ENCODE results near the gene ELF1. TPM values are rescaled to one million over a fixed set of nuclear protein-coding genes. Genes with fewer than 3 reads are reported as not detected.

ELF1 gene
- total and polyA plus RNA-seq, 2 of the 8 experiments (the other 6 are each of a cell fraction or from before 2014, with no cell fraction given) = 5.6 to 18.2 TPM

- H3K79me2 ChIP-seq (ENCODE audit: control insufficient read depth in 1 of 2, insufficient read depth in 2 of 2, low read length in 2 of 2) = no peaks in the 10 kb centered on the region
- H4K91ac ChIP-seq (replicated peaks; ENCODE audit: insufficient read length, low read length) = no peak overlapping the region
- no peak overlapping the region for H3K14ac ChIP-seq (ENCODE audit: insufficient read length)
- no peaks in the 10 kb centered on the region for H3K27me3 ChIP-seq (replicated peaks in 1 of 4; ENCODE audit: control insufficient read depth in 3 of 4, extremely low read depth in 1 of 4, insufficient read depth in 3 of 4, low read length in 3 of 4)
- no peak overlapping the region for H2AFZ ChIP-seq (ENCODE audit: low read length)
- H2BK5ac ChIP-seq (ENCODE audit: low read depth, low read length) = no peak overlapping the region
- H2BK12ac ChIP-seq (ENCODE audit: low read depth, low read length) = no peak overlapping the region
- DNase-seq (ENCODE audit: low read depth in 1 of 2, low spot score in 2 of 2) (no peak), FAIRE-seq (no peak)
- no peak overlapping the region for H3K23ac ChIP-seq (ENCODE audit: insufficient read length)
- no peak overlapping the region for H3K4me3 ChIP-seq (ENCODE audit: extremely low read depth in 1 of 4, insufficient read depth in 2 of 4, low read depth in 3 of 4, low read length in 4 of 4)
- no peak overlapping the region for H2BK120ac ChIP-seq (replicated peaks; ENCODE audit: low read depth, low read length)
- POLR2A ChIA-PET (ENCODE audit: partially characterized antibody) = interaction anchor here (0.7 kb wide), 1 partner anchor 36 kb away, joined by 3 read pairs; no protein-coding TSS in a partner anchor
- no peak overlapping the region for H3K4me2 ChIP-seq (ENCODE audit: insufficient read depth in 1 of 2, low read depth in 2 of 2, low read length in 2 of 2)
- H3K36me3 ChIP-seq (ENCODE audit: control insufficient read depth in 2 of 4, insufficient read depth in 4 of 4, low read length in 3 of 4) = peaks cover 0 to 2% (median 0%) of the 10 kb centered on the region in 4 experiments; a peak in 1 of 8 replicates
- H2BK15ac ChIP-seq (ENCODE audit: low read length) = no peak overlapping the region
- H4K8ac ChIP-seq (ENCODE audit: extremely low read depth, insufficient read depth, low read length) = no peak overlapping the region
- H4K5ac ChIP-seq (ENCODE audit: insufficient read length, low read depth, low read length) = no peak overlapping the region
- no peak overlapping the region for H3K4ac ChIP-seq (replicated peaks; ENCODE audit: insufficient read length, low read depth, low read length)
- no peak overlapping the region for H3K18ac ChIP-seq (ENCODE audit: extremely low read depth, low read length)
- H3K4me1 ChIP-seq (replicated peaks in 1 of 4; ENCODE audit: control insufficient read depth in 3 of 4, insufficient read depth in 4 of 4, low read length in 3 of 4) = no peaks in the 10 kb centered on the region
- 86% methylated on average over 1 of the region's 1 CpG; no CpG with 5 or more reads in 1 of the 2 experiments for WGBS, 2 experiments (ENCODE audit: extremely low coverage in 1 of 2, insufficient coverage in 1 of 2, insufficient read length in 1 of 2, insufficient replicate concordance in 2 of 2, low coverage in 1 of 2, low lambda C conversion rate in 2 of 2, missing lambda C conversion rate in 1 of 2)
- H3K79me1 ChIP-seq (ENCODE audit: low read depth, low read length) = no peaks in the 10 kb centered on the region
- no peak overlapping the region for H3K27ac ChIP-seq (ENCODE audit: low read depth, low read length)
- no peaks in the 10 kb centered on the region for H3K9me3 ChIP-seq (ENCODE audit: insufficient read depth in 2 of 2, low read depth in 1 of 2, low read length in 1 of 2)
- CTCF ChIA-PET (ENCODE audit: partially characterized antibody) = interaction anchor here (0.9 to 2.7 kb wide), 4 partner anchors 9 to 12 kb away, joined by 4 to 13 read pairs (median 6); no protein-coding TSS in a partner anchor
- H3K9ac ChIP-seq (replicated peaks in 1 of 4; ENCODE audit: extremely low read depth in 1 of 4, low read depth in 3 of 4, low read length in 3 of 4) = 0 out of 7 replicates have a peak overlapping the region, but pooled peaks of 1 of the 4 experiments have one; percentile 6
- no peaks in the 10 kb centered on the region for H3K23me2 ChIP-seq (ENCODE audit: low read depth, low read length)
- no peak overlapping the region for H3K56ac ChIP-seq (replicated peaks; ENCODE audit: insufficient read length, low read depth, low read length)
- no peak overlapping the region for H2AK5ac ChIP-seq (ENCODE audit: low read depth, low read length)
- TF ChIP-seq USF2 (IDR thresholded peaks at IDR 0.05; ENCODE audit: low read length) (no peak), GTF2F1 (IDR thresholded peaks at IDR 0.05; ENCODE audit: borderline replicate concordance, low read depth, low read length) (no peak), JUND (IDR thresholded peaks at IDR 0.05; ENCODE audit: low read length) (no peak), TAF1 (IDR thresholded peaks at IDR 0.05; ENCODE audit: low read depth, low read length) (no peak)
- no peak overlapping the region for H2BK20ac ChIP-seq (ENCODE audit: low read length)
- H4K20me1 ChIP-seq (replicated peaks in 1 of 2; ENCODE audit: control insufficient read depth in 1 of 2, insufficient read depth in 2 of 2, low read length in 2 of 2) = no peaks in the 10 kb centered on the region
Observed at GRCh38 chr13:40961826-40962225, 57.3 kb downstream of the ELF1 start.
